B cell (primary cell): Measurements from ENCODE around the gene C3orf18. TPM values are rescaled to one million over a fixed set of nuclear protein-coding genes. Genes with fewer than 3 reads are reported as not detected.

ENCODE experiments used
- ATAC-seq: fragments of 200-7000 bp; cut with Tn5 transposase; one replicate; pipeline ENCODE4 v1.10.0; 2021; ENCODE audit warnings: low read depth, mild to moderate bottlenecking, moderate number of reproducible peaks, moderate library complexity
- CTCF ChIA-PET: fragments of 350-600 bp; sonication (Branson Sonifier 250); formaldehyde crosslinking; loops from one replicate; lab custom pipeline; 2021; ENCODE audit warnings: antibody characterized with exemption, inconsistent platforms; lab: Charles Lee
- POLR2A ChIA-PET: fragments of 350-600 bp; sonication (Branson Sonifier 250); formaldehyde crosslinking; loops from one replicate; lab custom pipeline; 2021; ENCODE audit warnings: antibody characterized with exemption; lab: Charles Lee
- DNase-seq: peaks from one replicate; pipeline ENCODE4 v3.0.0; 2013
- H2AFZ ChIP-seq: 2 replicates; pipeline ENCODE4 v1.6.1; 2012; ENCODE audit warnings: mild to moderate bottlenecking, low read depth, low read length; ENCODE audit not compliant: insufficient read depth, poor library complexity, severe bottlenecking
- H3K27ac ChIP-seq, 2 donors: 1 replicate in 1 of 2; 2 replicates in 1 of 2; pipeline ENCODE4 v1.5.1; 2012 to 2013; ENCODE audit warnings: low read length in 2 of 2, mild to moderate bottlenecking in 2 of 2, moderate library complexity in 1 of 2
- H3K27me3 ChIP-seq, 4 experiments: fragments of 200-600 bp in 1 of 4; sonication (generic) in 1 of 4; replicated peaks in 1 of 4; 1 replicate in 2 of 4; 2 replicates in 2 of 4; pipeline versions ENCODE4 v1.6.1 to v1.7.0; 2013 to 2016; ENCODE audit warnings: low read length in 3 of 4, mild to moderate bottlenecking in 2 of 4, mixed read lengths in 1 of 4, moderate library complexity in 1 of 4; ENCODE audit not compliant: insufficient read depth in 4 of 4, control insufficient read depth in 3 of 4; ENCODE audit errors: control extremely low read depth in 1 of 4
- H3K36me3 ChIP-seq, 2 experiments: replicated peaks in 1 of 2; 1 replicate in 1 of 2; 2 replicates in 1 of 2; pipeline versions ENCODE4 v1.6.1 to v1.7.1; 2013; ENCODE audit warnings: low read length in 1 of 2; ENCODE audit not compliant: insufficient read depth in 2 of 2, control insufficient read depth in 1 of 2; ENCODE audit errors: control extremely low read depth in 1 of 2, extremely low read depth in 1 of 2
- H3K4me1 ChIP-seq, 2 donors: fragments of 200-600 bp in 1 of 2; sonication (generic) in 1 of 2; 1 replicate in 1 of 2; 2 replicates in 1 of 2; pipeline versions ENCODE4 v1.5.1 to v1.6.1; 2013 to 2017; ENCODE audit warnings: low read length in 2 of 2; ENCODE audit not compliant: control insufficient read depth in 2 of 2, insufficient read depth in 2 of 2
- H3K4me2 ChIP-seq: replicated peaks from 2 replicates; pipeline ENCODE3; 2012; ENCODE audit warnings: mild to moderate bottlenecking, low read depth, low read length; ENCODE audit not compliant: poor library complexity, severe bottlenecking
- H3K4me3 ChIP-seq, 5 experiments: fragments of 200-600 bp in 1 of 5; sonication (generic) in 1 of 5; 1 replicate in 3 of 5; 2 replicates in 2 of 5; pipeline versions ENCODE4 v1.5.1 to v1.7.0; 2011 to 2016; ENCODE audit warnings: low read length in 4 of 5, mild to moderate bottlenecking in 4 of 5, low read depth in 2 of 5, control low read depth in 1 of 5, moderate library complexity in 1 of 5; ENCODE audit not compliant: insufficient read depth in 1 of 5; ENCODE audit errors: control extremely low read depth in 1 of 5, extremely low read depth in 1 of 5
- H3K79me2 ChIP-seq: fragments of 200-600 bp; sonication (generic); one replicate; pipeline ENCODE4 v1.6.0; 2016; ENCODE audit warnings: low read length; ENCODE audit not compliant: control insufficient read depth, insufficient read depth
- H3K9ac ChIP-seq: fragments of 200-600 bp; sonication (generic); 2 replicates; pipeline ENCODE4 v1.6.1; 2017; ENCODE audit warnings: mild to moderate bottlenecking, low read length, moderate library complexity
- H3K9me3 ChIP-seq, 3 donors: one replicate each; pipeline versions ENCODE4 v1.6.1 to v1.7.1; 2013; ENCODE audit warnings: low read length in 2 of 3; ENCODE audit not compliant: control insufficient read depth in 2 of 3, insufficient read depth in 1 of 3; ENCODE audit errors: control extremely low read depth in 1 of 3
- H4K20me1 ChIP-seq: 2 replicates; pipeline ENCODE4 v1.6.0; 2012; ENCODE audit warnings: mild to moderate bottlenecking, low read length; ENCODE audit not compliant: insufficient read depth, control insufficient read depth, poor library complexity, severe bottlenecking
- H3K27ac Mint-ChIP-seq: one replicate; pipeline ENCODE4 v1.8.0; 2021; ENCODE audit warnings: mixed read lengths
- H3K27me3 Mint-ChIP-seq: one replicate; pipeline ENCODE4 v1.8.0; 2021; ENCODE audit warnings: mixed read lengths
- H3K4me1 Mint-ChIP-seq: one replicate; pipeline ENCODE4 v1.8.0; 2021; ENCODE audit warnings: mixed read lengths
- H3K4me3 Mint-ChIP-seq: one replicate; pipeline ENCODE4 v1.8.0; 2021; ENCODE audit warnings: mixed read lengths
- H3K9me3 Mint-ChIP-seq: one replicate; pipeline ENCODE4 v1.8.0; 2022; ENCODE audit warnings: mixed read lengths; ENCODE audit not compliant: insufficient read depth
- CTCF ChIP-seq: fragments of 200-600 bp; IDR thresholded peaks from one replicate; pipeline ENCODE4 v1.8.0; 2022; ENCODE audit warnings: antibody characterized with exemption, mild to moderate bottlenecking
- EZH2 ChIP-seq: IDR thresholded peaks from 2 replicates; pipeline ENCODE4 v1.6.1; 2012; ENCODE audit warnings: borderline replicate concordance, low read depth, mild to moderate bottlenecking, moderate library complexity, low read length; ENCODE audit not compliant: insufficient read depth, poor library complexity, severe bottlenecking
- WGBS: methylation state at CpG from one replicate; pipeline ENCODE4 v1.1.5; 2013; ENCODE audit warnings: missing lambda C conversion rate; ENCODE audit not compliant: insufficient coverage; 5-methylcytosine and 5-hydroxymethylcytosine counted together
- intact Hi-C: fragments of 100-400 bp; cut with micrococcal nuclease; formaldehyde crosslinking; loops from one replicate; pipeline ENCODE4 v1.10.0; 2022
- polyA plus RNA-seq: library from polyadenylated mRNA; depleted of rRNA; stranded (reverse); fragments of >200 nt; gene quantifications from 2 replicates; pipeline ENCODE4 v1.2.3, GENCODE V29; 2012
- total RNA-seq, 2 donors: library from RNA; stranded (reverse); fragments of 120-200 nt in 1 of 2; gene quantifications; 1 replicate in 1 of 2; 2 replicates in 1 of 2; pipeline versions ENCODE4 v1.2.3 to v1.2.4, GENCODE V29; 2013 to 2022

The C3orf18 gene
- total and polyA plus RNA-seq, 2 donors (not counting 1 experiment from before 2014, with no cell fraction given), result 14.3 to 15.4 TPM

- POLR2A ChIA-PET, result no interaction called here
These were observed 16.4 kb downstream of the C3orf18 start for GRCh38 chr3:50551054-50551659.

More at GRCh38 chr3:50551054-50551659, 16.4 kb downstream of the C3orf18 start:
- 64% methylated on average over 6 of the region's 9 CpGs for WGBS
- no peak for DNase-seq
- H3K9me3 Mint-ChIP-seq, result no peaks in the 10 kb centered on the region
- H3K4me3 ChIP-seq, result no peak overlapping the region
- no peak overlapping the region for H3K4me3 Mint-ChIP-seq
- no peaks in the 10 kb centered on the region for H3K9me3 ChIP-seq
- ATAC-seq, result no peak
- no peak overlapping the region for H3K9ac ChIP-seq
- H3K27ac Mint-ChIP-seq, result no peak overlapping the region
- H3K36me3 ChIP-seq, result no peaks in the 10 kb centered on the region
- H3K4me2 ChIP-seq, result no peak overlapping the region
- no peaks in the 10 kb centered on the region for H3K27me3 Mint-ChIP-seq
- H3K79me2 ChIP-seq, result no peaks in the 10 kb centered on the region
- H3K27me3 ChIP-seq, result peaks cover 0 to 3% (median 0%) of the 10 kb centered on the region in 4 experiments
- no peaks in the 10 kb centered on the region for H3K4me1 Mint-ChIP-seq
- intact Hi-C loops, result no loop called here
- no peaks in the 10 kb centered on the region for H3K4me1 ChIP-seq
- CTCF ChIA-PET, result interaction anchor here (1.0 to 2.7 kb wide), 9 partner anchors 9 to 204 kb away, joined by 3 to 14 read pairs (median 5); partner anchors contain the start of genes C3orf18, CISH and HEMK1
- no peaks in the 10 kb centered on the region for H4K20me1 ChIP-seq
- H3K27ac ChIP-seq, result no peak overlapping the region
- H2AFZ ChIP-seq, result no peak overlapping the region
- TF ChIP-seq CTCF (no peak), EZH2 (no peak)
